ENCODE results near the gene ADNP.

DNA sequence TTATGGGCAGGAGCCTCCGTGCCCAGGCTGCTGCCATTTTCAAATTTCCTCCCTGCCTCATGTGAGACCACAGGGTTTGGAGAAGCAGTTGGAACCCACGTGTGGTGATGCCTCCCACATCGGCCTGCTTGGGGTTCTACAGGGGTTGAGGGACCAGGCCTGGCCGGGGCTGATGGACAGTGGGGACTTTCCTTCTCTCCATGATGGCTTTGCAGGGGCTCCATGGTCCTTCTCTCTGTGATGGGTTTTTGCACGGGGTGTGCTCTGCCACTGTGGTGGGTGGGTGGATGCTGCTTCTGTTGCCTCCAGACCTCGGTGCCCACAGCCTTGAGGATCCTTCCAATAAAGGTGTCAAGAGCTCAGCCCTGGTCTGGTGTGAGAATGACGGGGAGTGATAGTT lies 54.4 kb downstream of the ADNP start:
- TF ChIP-seq RAD21 (conservative IDR thresholded peaks at IDR 0.05) (no peak), POLR2AphosphoS5 (IDR thresholded peaks at IDR 0.05) (no peak), EP300 (conservative IDR thresholded peaks at IDR 0.05; ENCODE audit: poor library complexity, severe bottlenecking) (no peak), TAF1 (IDR thresholded peaks at IDR 0.05; ENCODE audit: low read depth) (no peak), MXI1 (conservative IDR thresholded peaks at IDR 0.05; ENCODE audit: poor library complexity, severe bottlenecking) (no peak)
- TF ChIP-seq, protein P1, sequence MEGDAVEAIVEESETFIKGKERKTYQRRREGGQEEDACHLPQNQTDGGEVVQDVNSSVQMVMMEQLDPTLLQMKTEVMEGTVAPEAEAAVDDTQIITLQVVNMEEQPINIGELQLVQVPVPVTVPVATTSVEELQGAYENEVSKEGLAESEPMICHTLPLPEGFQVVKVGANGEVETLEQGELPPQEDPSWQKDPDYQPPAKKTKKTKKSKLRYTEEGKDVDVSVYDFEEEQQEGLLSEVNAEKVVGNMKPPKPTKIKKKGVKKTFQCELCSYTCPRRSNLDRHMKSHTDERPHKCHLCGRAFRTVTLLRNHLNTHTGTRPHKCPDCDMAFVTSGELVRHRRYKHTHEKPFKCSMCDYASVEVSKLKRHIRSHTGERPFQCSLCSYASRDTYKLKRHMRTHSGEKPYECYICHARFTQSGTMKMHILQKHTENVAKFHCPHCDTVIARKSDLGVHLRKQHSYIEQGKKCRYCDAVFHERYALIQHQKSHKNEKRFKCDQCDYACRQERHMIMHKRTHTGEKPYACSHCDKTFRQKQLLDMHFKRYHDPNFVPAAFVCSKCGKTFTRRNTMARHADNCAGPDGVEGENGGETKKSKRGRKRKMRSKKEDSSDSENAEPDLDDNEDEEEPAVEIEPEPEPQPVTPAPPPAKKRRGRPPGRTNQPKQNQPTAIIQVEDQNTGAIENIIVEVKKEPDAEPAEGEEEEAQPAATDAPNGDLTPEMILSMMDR (IDR thresholded peaks at IDR 0.05; ENCODE audit: poor library complexity, severe bottlenecking) = no peak
- TF ChIP-seq, protein P2, sequence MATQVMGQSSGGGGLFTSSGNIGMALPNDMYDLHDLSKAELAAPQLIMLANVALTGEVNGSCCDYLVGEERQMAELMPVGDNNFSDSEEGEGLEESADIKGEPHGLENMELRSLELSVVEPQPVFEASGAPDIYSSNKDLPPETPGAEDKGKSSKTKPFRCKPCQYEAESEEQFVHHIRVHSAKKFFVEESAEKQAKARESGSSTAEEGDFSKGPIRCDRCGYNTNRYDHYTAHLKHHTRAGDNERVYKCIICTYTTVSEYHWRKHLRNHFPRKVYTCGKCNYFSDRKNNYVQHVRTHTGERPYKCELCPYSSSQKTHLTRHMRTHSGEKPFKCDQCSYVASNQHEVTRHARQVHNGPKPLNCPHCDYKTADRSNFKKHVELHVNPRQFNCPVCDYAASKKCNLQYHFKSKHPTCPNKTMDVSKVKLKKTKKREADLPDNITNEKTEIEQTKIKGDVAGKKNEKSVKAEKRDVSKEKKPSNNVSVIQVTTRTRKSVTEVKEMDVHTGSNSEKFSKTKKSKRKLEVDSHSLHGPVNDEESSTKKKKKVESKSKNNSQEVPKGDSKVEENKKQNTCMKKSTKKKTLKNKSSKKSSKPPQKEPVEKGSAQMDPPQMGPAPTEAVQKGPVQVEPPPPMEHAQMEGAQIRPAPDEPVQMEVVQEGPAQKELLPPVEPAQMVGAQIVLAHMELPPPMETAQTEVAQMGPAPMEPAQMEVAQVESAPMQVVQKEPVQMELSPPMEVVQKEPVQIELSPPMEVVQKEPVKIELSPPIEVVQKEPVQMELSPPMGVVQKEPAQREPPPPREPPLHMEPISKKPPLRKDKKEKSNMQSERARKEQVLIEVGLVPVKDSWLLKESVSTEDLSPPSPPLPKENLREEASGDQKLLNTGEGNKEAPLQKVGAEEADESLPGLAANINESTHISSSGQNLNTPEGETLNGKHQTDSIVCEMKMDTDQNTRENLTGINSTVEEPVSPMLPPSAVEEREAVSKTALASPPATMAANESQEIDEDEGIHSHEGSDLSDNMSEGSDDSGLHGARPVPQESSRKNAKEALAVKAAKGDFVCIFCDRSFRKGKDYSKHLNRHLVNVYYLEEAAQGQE (IDR thresholded peaks at IDR 0.05; ENCODE audit: borderline replicate concordance) = no peak

All from neural cell (in vitro differentiated cells).